ENCODE data around the gene ANAPC1.
A peak's percentile ranks its signal among the peaks of the same experiment; 100 is the strongest.
"Not testable (repeated sequence)": the region's sequence is repeated elsewhere in the genome, so short reads cannot be mapped to it uniquely, and the experiment has no call there.

ANAPC1 gene

DNA sequence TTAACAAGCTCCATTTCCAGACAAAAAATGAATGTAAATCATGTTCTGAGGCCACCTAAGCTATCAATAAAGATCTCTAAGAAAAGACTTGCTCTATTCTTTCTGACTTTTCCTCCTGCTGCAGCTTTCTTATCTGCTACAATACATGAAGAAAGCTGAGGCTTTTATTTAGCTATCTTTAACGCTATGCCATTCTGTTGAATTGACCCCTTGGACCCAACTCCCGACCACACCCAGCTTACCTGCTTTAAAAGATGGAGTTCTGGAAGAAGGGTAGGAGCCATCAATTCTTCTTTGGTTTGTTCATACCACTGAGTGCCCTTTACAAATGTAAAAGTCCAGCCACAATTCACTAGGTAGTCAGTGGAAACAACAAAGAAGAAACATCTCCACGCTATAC, 99.9 kb downstream of the ANAPC1 start:
- DNase-seq: not testable (repeated sequence)

DNA sequence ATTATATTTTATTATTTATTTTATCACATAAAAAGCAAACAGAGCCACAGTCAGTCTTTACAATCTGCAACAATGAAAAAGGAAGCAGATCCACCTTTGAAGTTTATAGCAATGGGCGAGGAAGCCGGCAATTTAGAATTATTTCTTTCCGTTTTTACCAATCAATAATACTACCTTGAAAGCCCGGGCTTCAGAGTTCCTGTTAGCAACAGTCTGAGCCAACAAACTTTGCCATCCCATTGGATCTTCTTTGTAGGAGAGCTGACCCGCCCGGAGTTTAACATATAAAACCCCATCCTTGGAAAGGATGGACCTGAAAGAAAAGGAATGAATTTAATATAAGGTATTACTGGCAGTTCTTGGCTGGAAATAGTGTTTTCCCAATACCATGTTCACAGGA, 101.8 kb downstream of the ANAPC1 start:
- not testable (repeated sequence) for DNase-seq

DNA sequence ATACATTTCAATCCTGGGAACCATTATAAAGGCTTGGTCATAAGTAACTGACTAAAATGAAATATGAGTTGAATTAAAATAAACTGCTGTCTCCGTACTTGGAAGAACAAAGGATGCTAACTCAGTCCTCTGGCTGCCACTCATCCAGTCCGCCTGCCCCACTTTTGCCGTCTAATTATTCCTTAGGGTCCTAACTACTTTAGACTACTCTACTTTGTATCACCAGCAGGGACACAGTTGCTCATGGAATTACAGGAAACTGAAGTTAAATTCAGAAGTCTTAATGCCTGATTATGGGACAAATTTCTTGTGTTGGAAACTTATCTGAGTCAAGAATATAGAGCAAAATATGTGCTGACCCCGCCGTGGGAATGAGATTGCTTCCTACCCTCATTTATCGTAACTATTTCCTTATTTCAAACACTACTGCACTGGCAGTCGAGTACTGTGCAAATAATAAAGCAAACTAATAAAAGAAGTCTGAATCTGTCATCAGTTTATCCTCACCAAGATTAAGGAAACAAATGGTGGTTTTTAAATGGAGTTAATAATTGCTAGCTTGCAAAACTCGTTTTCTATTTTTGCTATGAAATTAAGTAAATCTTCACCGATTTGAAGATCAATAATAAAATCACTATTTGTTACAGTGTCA, 102.4 kb downstream of the ANAPC1 start:
- DNase-seq: not testable (repeated sequence)

DNA sequence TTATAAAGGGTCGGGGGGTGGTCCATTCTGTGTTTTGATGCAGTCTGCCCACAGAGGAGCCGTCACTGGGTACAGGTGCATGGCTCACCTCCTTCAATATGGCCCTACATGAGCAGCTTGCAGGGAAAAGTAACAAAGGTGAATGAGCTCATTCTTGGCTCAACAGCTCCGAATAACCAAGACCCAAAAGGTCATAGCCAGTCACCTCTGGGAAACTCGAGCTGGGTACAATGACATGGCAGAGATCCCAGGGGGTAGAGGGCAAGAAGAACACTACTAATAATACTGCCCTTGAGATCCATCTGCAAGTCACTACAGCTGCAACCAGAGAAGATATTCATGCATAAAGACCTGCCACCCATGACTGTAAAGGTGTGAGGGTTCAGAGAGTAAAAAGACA, 106.8 kb downstream of the ANAPC1 start:
- not testable (repeated sequence) for DNase-seq

DNA sequence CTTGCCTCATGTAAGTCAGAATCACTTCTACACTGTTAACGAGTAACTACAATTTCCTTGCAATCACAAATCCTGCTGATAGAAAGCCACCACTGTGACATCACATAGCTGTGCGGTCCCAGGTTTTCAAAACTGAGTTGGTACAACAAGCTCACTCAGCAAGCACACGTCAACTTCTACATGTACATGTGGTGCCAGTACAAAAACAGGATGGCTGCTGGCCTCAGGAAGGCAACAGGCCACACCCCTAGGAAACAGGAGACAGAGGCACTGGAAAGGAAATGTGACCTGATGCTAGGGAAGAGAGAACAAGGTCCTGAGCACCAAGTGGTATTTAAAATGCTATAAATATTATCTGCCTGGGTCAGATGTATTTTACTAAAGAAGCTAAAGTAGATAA, 107.7 kb downstream of the ANAPC1 start:
- DNase-seq: not testable (repeated sequence)

DNA sequence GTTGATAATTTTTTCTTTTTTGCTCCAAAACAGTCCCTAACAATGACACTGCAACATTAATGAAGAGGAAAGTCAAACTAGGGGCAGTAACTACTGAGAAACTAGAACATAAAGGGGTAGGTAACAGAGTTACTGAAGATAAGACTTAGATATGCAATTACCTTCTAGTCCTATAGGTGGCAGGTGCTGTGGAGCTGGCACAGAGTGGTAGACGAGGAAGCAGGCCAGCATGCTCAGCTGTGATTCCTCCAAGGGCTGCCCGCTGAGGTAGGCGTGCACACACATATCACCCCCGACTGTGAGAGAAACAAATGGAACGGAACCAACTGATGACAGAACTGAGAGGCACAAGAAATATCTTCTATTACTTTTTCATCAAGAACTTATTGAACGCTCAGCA, 111.8 kb downstream of the ANAPC1 start:
- not testable (repeated sequence) for DNase-seq

DNA sequence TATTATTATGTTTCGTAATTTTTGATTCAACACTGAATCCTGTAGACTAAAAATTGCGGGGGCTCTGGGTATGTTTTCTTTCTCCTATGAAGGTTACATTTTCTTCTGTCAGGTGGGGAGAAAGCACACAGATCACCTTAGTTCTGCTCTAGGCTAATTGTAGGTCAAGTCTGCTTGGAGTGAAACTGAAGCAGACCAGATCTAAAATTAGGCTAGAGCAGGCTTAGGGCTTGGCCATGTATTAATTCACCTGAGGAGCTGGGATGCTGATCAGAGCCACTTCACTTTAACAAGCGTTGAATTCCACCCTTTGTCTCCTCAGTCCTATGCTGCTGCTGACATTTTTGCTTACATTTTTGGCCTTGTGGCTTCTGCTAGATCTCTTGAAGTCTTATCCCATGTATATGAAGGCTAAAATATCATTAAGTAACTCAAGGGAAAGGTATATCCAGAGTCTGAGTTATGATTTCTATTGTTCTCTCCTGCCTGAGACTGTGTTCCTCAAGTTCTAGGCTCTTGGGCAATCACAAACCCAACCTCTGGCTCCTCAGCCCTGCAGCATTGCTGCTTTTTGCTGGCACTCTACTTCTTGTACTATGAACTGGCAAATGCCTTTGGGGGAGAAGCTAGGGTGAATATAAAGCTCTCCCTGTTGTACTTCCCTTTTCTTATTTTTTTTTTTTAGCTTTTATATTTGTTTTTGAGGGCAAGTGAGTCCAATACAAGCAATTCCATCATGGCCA, 112.9 kb downstream of the ANAPC1 start:
- DNase-seq: not testable (repeated sequence)

DNA sequence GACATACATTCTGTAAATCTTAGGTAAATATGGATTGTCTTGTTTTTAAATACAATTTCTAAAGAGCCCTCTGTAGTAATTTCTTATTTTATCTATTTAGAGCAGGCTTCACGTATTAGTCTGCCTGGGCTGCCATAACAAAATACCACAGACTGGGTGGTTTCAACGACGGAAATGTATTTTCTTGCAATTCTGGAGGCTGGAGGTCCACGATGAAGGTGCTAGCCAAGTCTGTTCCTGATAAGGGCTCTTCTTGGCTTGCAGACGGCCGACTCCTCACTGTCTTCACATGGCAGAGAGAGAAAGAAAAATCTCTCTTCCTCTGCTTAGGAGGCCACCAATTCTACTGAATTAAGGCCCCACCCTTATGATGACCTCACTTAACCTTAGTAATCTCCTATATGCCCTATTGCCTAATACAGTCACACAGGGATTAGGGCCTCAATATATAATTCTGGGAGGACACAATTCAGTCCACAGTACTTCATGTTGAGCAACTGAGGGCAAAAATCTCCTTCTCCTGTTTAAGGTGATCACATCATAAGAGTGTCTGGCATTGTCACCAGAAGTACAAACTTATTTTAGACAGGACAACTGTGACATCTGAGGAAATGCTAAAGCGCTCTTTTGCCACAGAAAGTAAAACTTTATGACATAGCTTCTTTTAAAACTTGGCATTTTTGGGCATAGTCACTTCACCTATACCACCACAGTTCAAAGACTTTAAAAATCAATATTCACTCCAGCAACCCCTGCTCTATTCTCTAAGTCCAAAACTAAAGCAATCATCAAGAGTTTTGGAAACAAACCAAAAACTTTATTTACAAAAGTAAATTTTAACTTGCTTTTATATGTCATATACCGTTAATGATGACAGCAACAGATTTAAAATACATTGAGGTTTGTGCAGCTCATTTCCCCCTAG, 115.5 kb downstream of the ANAPC1 start:
- DNase-seq: not testable (repeated sequence)

DNA sequence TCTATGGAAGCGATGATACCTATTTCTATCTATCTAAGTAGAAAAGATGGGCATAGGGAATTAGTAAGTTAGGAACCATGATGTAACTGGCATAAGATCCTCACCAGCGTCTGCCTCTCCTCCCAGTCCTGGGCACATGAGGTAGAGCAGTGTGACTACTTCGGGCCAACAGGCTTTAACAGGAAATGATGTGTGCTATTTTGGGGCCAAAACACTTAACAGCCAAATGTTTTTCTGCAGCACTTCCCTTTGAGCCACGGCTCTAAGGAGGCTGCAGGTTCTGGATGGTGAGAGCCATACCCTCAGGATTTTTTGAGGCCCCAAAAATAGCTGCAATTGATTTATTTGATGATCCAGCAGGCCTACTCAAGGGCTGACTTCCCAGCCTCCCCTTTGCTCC, 116.9 kb downstream of the ANAPC1 start:
- not testable (repeated sequence) for DNase-seq

DNA sequence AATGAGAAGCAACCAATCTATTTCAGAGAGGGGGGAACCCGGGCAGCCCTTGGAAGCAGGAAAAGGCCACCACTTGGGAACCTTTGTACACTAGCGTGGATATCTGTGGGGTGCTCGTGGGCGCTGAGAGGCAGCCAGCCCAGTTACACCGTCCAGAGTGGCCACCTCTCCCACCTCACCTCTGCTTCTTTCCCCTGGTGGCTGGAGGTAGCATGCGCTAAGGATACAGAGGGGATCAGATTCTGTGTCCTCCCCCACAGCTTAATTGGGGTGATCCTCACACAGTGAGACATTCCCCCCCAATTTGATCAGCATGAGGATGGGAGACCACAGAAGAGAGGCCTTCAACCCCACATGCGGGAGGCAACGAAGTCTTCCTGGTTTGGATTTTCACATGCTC, 117.7 kb downstream of the ANAPC1 start:
- not testable (repeated sequence) for DNase-seq

DNA sequence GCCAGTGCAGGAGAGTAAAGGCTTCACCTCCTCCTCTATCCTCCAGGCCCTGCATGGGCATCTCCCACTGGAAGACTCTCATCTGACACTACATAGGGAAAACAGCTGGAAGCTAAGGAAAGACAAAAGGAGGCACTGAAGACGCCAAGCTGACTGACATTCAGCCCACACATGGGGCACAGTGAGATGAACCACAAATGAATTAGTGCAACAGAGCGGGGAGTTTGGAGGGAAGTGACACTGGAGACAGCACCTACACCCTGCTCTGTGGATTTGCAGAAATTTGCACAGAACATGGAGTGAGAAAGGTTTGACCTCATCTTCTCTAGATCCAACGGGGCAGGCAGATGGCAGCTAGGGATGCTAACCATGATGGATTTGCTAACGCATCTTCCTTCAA, 119.8 kb downstream of the ANAPC1 start:
- DNase-seq: not testable (repeated sequence)

DNA sequence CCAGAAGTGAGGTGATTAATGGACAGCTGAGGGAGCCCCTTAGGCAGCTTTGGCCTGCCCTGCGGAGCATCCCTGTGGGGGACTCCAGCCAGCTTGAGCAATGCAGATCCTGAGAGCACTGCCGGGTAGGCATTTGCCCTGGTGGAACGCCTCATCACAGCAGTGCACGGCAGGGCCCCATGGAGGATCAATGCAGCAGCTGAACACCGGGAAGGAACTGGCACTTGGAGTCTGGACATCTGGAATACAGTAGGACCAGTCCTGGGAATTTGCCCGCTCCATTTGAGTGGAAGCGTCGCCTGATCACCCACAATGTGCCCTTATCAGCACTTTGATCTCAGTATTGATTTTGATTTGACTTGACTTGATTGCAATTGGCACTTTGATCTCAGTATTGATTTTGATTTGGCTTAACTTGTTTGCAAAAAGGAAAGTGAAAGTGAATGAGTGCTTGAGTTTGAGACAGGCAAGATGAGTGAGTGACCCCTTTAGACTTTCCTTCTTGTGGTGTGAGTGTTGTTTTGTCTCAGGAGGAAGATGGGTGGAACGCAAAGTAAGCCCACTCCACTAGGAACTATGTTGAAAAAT, 123.2 kb downstream of the ANAPC1 start:
- not testable (repeated sequence) for DNase-seq

DNA sequence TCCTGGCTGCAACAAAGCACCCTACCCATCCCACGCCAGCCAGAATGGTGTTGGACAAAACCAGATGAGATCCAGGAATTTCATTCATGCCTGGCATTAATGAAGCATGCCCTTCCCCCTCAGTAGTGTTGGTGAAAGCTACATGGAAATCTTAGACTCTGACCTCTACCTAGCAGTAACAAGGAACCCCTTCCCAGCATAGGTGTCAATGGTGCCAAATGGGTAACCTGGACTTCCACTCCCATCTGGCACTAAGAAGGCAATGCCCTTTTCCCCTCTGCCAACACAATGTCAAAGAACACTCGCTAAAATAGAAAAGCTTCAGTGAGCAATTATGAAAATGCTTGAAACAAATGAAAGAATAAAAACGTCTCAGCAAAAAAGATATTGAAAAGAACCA, 131.5 kb downstream of the ANAPC1 start:
- DNase-seq: not testable (repeated sequence)

DNA sequence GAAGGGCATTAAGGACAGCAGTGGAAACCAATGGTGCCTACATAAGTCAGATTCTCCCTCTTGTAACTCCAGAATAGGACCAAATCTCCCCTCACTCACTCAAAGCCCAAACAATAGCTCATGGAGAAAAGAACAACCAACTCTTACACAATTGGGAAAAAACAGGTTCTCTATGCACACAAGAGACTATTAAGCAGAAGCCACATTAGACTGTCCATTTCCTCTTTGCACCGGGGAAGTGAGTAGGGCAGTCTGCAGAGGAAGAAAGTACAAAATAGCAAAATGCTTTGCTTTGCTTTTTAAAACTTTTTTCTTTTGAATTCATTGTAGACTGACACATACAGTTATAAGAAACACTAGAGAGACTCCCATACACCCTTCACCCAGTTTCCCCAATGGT, 133.4 kb downstream of the ANAPC1 start:
- DNase-seq: not testable (repeated sequence)

DNA sequence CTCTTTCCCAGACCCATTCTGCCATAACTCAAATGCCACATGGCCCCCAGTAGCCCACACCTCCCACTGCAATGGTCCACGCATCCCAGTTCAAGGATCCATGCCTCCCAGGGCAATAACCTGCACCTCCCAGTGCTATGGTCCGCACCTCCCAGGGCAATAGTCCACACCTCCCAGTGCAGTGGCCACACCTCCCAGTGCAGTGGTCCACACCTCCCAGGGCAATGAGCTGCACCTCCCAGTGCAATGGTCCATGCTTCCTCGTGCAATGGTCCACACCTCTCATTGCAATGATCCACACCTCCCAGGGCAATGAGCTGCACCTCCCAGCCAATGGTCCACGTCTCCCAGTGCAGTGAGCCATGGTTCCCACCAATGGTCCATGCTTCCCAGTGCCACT, 135.6 kb downstream of the ANAPC1 start:
- DNase-seq: not testable (repeated sequence)

DNA sequence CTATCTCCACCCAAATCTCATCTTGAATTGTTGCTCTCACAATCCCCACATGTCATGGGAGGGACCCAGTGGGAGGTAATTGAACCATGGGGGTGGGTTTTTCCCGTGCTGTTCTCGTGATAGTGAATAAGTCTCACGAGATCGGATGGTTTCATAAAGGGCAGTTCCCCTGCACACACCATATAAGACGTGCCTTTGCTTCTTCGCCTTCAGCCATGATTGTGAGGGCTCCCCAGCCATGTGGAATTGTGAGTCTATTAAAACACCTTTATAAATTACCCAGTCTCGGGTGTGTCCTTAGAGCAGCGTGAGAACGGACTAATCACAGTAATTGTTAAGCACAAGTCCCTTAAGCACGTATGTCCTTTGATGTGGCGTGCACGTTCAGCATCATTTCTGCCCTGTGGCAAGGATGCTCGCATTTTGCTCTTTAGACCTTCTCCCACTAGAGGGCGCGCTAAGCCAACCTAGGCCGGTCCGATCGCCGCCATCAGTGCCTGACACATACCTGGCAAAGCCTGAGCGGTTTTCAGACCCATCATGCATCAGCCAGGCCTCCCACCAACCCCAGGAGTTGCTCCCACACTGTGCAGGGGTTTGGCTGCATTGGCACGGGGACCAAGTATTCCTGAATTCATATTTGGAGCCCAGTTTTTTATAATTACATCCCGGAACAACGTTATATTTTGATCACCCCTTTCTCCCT, 136.4 kb downstream of the ANAPC1 start:
- DNase-seq: not testable (repeated sequence)

DNA sequence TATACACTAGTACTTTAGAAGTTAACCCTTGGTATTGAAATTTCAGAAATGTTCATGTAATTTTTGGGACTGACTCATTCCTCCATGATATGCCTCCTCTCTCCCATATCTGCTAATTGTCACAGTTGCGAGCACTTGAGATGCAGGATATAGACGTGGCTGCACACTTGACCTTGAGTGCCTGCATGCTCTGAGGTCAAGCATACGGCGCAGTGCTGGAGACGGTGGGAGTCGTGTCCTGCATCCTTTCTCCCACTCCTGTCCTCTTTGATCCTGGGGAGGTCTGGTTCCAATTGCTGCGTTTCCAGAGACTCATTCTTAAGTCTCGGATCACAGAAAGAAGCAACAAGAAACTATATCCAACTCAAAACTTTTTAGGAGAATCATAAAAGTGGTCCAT, 139.2 kb downstream of the ANAPC1 start:
- DNase-seq: not testable (repeated sequence)

DNA sequence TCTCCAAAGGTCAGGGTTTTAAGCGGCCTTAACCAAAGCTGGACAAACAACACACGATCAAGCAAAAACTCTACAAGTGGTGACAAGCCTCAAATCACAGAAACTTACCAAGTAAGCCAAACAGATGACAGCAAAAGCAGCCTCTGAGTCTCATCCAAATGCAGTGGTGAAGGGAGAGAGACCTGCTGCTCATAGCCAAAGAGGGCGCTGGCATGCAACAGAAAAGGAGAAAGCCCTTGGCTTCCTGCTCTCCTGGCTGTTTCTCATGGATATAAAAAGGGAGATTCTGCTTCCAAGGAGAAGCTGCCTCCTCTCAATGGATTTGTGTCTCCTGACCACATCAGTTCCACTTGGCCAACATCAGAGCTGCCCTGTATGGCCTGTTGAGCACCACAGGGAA, 142.5 kb downstream of the ANAPC1 start:
- DNase-seq: not testable (repeated sequence)

DNA sequence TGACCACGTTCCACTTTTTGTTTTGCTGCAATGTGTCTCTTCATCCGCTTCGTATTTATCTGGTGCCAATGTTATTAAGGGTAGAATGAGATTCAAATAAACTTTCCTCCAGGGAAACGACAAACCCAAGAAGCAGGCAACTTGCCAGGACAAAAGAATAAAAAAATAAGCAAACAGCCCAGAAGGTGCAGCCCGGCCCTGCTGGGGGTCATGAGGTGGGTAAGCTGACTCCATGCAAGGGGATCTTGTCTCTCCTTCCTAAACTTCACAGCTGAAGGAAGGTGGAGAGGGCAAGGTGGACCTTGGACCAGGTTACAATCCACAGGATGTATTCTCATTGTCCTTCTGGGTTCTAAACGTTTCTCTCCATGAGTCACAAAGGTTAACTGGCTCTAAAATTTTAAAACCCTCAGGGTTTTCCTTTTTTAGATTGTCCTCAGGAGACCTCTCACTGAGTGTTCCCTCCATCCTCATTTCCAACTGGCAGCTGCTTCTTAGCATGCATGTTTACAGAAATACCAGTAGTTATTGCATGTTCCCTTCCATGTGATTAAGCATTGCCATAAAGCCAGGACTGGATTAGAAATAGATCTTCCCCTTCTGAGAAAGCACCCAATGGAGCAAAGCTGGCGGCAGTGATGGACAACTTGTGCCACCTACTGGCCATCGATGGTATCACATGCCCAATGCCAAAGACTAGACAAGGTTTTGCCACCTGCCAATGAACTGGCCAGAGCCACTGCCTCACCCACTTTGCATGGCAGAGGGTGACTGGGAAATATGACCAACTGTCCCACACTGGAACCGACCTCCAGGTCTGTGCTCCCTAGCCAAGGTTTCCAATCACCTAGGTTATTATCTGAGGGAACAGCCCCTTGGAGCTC, 147.9 kb downstream of the ANAPC1 start:
- DNase-seq: peak; percentile 55

DNA sequence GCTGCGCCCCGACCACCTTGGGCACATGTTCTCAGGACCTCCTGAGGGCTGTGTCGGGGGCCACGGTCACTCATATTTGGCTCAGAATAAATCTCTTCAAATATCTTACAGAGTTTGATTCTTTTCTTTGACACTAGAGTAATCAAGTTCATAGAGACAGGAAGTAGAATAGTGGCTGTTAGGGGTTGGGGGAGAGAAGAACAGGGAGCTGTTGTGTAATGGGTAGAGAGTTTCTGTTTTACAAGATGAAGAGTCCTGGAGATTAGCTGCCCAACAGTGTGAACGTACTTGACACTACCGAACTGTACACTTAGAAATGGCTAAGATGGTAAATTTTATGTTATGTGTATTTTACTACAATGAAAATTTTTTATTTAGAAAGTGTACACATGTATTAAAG, 148.6 kb downstream of the ANAPC1 start:
- not testable (repeated sequence) for DNase-seq

DNA sequence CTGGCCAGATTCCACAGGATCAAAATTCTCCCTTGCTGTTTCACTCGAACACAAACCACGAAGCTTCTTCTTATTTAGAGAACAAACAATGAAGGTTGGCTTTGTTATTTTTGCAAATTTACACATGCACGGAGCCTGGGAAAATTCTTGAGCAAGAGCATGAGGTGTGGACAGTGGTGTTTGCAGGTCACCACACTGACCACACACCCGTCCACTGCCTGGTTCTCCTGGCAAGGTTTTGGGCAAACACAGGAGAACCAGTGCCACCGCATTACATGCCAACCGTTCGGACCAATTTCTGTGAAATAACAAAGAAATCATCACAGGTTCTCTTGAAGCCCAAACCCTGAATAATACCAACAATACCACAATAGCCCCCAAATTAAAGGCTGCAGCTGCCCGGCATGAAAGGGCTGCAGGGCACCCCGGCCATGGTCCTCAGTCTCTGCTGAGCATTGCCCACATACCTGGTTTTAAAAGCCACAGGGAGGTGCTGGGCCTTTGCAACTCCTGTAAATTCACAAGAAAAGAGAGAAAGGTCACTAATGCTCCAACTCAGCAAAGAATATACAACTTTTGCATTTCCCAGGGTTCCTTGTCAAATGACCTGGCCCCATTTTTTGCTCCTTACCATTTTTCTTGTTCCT, 154.1 kb downstream of the ANAPC1 start:
- DNase-seq: not testable (repeated sequence)

Data from suppressor macrophage treated with lipopolysaccharide for 4 hours (primary cell).